ENCODE data around the gene GPBP1L1.
"Not testable (repeated sequence)": the region's sequence is repeated elsewhere in the genome, so short reads cannot be mapped to it uniquely, and the experiment has no call there.

Gene GPBP1L1

GRCh38 chr1:45679123-45679522 lies 7.2 kb downstream of the GPBP1L1 start:
- DNase-seq (ENCODE audit: extremely low read depth, low read depth): no peak
- TF ChIP-seq CTCF (IDR thresholded peaks at IDR 0.05; ENCODE audit: low read depth, low read length, missing control alignments): no peak
- no peak overlapping the region for H3K4me3 ChIP-seq (replicated peaks; ENCODE audit: low read depth, low read length)

GRCh38 chr1:45678489-45678888 lies 7.8 kb downstream of the GPBP1L1 start:
- no peak for DNase-seq (ENCODE audit: extremely low read depth, low read depth)
- TF ChIP-seq CTCF (IDR thresholded peaks at IDR 0.05; ENCODE audit: low read depth, low read length, missing control alignments): no peak
- no peak overlapping the region for H3K4me3 ChIP-seq (replicated peaks; ENCODE audit: low read depth, low read length)

GRCh38 chr1:45677751-45678245 lies 8.5 kb downstream of the GPBP1L1 start:
- no peak for DNase-seq (ENCODE audit: extremely low read depth, low read depth)
- TF ChIP-seq CTCF (IDR thresholded peaks at IDR 0.05; ENCODE audit: low read depth, low read length, missing control alignments): no peak
- no peak overlapping the region for H3K4me3 ChIP-seq (replicated peaks; ENCODE audit: low read depth, low read length)

GRCh38 chr1:45676553-45676952 lies 9.8 kb downstream of the GPBP1L1 start:
- H3K4me3 ChIP-seq (replicated peaks; ENCODE audit: low read depth, low read length); DNase-seq (ENCODE audit: extremely low read depth, low read depth): not testable (repeated sequence)

GRCh38 chr1:45674478-45674877 lies 11.9 kb downstream of the GPBP1L1 start:
- no peak for TF ChIP-seq CTCF (IDR thresholded peaks at IDR 0.05; ENCODE audit: low read depth, low read length, missing control alignments)
- no peak for DNase-seq (ENCODE audit: extremely low read depth, low read depth)
- H3K4me3 ChIP-seq (replicated peaks; ENCODE audit: low read depth, low read length): no peak overlapping the region

- TF ChIP-seq CTCF (IDR thresholded peaks at IDR 0.05; ENCODE audit: low read depth, low read length, missing control alignments): no peak
- DNase-seq (ENCODE audit: extremely low read depth, low read depth): no peak
- no peak overlapping the region for H3K4me3 ChIP-seq (replicated peaks; ENCODE audit: low read depth, low read length)
Measured at GRCh38 chr1:45673956-45674355, 12.4 kb downstream of the GPBP1L1 start.

GRCh38 chr1:45669859-45670655 lies 16.3 kb downstream of the GPBP1L1 start:
- DNase-seq (ENCODE audit: extremely low read depth, low read depth): no peak
- no peak for TF ChIP-seq CTCF (IDR thresholded peaks at IDR 0.05; ENCODE audit: low read depth, low read length, missing control alignments)

More at GRCh38 chr1:45669859-45670655, 16.3 kb downstream of the GPBP1L1 start:
- no peak overlapping the region for H3K4me3 ChIP-seq (replicated peaks; ENCODE audit: low read depth, low read length)

Measured in HFF-Myc (cell line).